HEK293T (cell line): ENCODE results near the gene CARM1.
"Not testable (repeated sequence)": the region's sequence is repeated elsewhere in the genome, so short reads cannot be mapped to it uniquely, and the experiment has no call there.

ENCODE experiments used
- ARNT ChIP-seq: fragments of 450-650 bp; IDR thresholded peaks from 2 replicates; pipeline ENCODE4 v1.6.1; 2017; ENCODE audit warnings: mild to moderate bottlenecking
- BHLHE40 ChIP-seq: fragments of 450-650 bp; IDR thresholded peaks from 2 replicates; pipeline ENCODE4 v1.6.1; 2016; ENCODE audit warnings: mild to moderate bottlenecking, moderate library complexity, borderline replicate concordance
- ELF4 ChIP-seq: fragments of 450-650 bp; IDR thresholded peaks from 2 replicates; pipeline ENCODE4 v1.6.1; 2017; ENCODE audit warnings: antibody characterized with exemption
- FOXA1 ChIP-seq: fragments of 450-650 bp; IDR thresholded peaks from 2 replicates; pipeline ENCODE4 v1.6.1; 2016; ENCODE audit warnings: mild to moderate bottlenecking
- FOXK2 ChIP-seq: fragments of 450-650 bp; IDR thresholded peaks from 2 replicates; pipeline ENCODE4 v1.6.1; 2016; ENCODE audit warnings: mild to moderate bottlenecking
- FOXM1 ChIP-seq: fragments of 450-650 bp; IDR thresholded peaks from 2 replicates; pipeline ENCODE4 v1.6.1; 2017; ENCODE audit warnings: mild to moderate bottlenecking, borderline replicate concordance
- L3MBTL2 ChIP-seq: fragments of 450-650 bp; conservative IDR thresholded peaks from 2 replicates; pipeline ENCODE4 v1.6.1; 2016; ENCODE audit warnings: mild to moderate bottlenecking
- SP1 ChIP-seq: fragments of 450-650 bp; IDR thresholded peaks from 2 replicates; pipeline ENCODE4 v1.6.1; 2017
- SUZ12 ChIP-seq: fragments of 450-650 bp; IDR thresholded peaks from 2 replicates; pipeline ENCODE4 v1.6.1; 2016; ENCODE audit warnings: mild to moderate bottlenecking
- TARDBP ChIP-seq: fragments of 450-650 bp; IDR thresholded peaks from 2 replicates; pipeline ENCODE4 v1.6.1; 2016
- ZNF384 ChIP-seq: fragments of 450-650 bp; IDR thresholded peaks from 2 replicates; pipeline ENCODE4 v1.6.1; 2016

GRCh38 chr19:10959277-10959968, 88.1 kb downstream of the CARM1 start:
- not testable (repeated sequence) for TF ChIP-seq ZNF384, FOXA1, SP1, FOXK2, SUZ12, ARNT, ELF4, FOXM1, TARDBP, BHLHE40, L3MBTL2
